HuH-7 (cell line): ENCODE data around the gene FCRL6.

Source experiments
- DNase-seq: peaks from one replicate; pipeline ENCODE4 v3.0.0; 2011; ENCODE audit warnings: low spot score

The FCRL6 gene

GRCh38 chr1:159799446-159799985 is 2.6 kb upstream of the FCRL6 start:
- no peak for DNase-seq

GRCh38 chr1:159800177-159800930 is 1.8 kb upstream of the FCRL6 start:
- DNase-seq: no peak

GRCh38 chr1:159803956-159804689 is 2.0 kb downstream of the FCRL6 start:
- no peak for DNase-seq

DNA sequence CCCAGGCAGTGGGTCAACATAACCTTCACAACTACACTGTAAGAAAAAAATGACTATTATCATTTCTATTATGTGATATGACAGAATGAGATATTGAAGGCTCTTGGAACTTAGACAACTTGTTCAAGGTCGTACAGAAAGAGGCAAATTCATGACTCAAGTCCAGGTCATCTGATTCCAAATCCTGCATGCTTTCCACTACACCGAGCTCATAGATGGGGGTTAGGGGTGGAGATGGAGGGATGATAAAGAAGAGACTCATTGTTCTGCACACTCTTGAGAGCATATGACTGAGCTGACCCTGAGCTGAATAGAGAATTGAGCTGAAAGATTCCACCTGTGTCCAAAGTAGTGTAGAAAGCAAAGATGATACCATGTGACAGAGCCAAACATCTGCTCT is 2.8 kb downstream of the FCRL6 start:
- no peak for DNase-seq

DNA sequence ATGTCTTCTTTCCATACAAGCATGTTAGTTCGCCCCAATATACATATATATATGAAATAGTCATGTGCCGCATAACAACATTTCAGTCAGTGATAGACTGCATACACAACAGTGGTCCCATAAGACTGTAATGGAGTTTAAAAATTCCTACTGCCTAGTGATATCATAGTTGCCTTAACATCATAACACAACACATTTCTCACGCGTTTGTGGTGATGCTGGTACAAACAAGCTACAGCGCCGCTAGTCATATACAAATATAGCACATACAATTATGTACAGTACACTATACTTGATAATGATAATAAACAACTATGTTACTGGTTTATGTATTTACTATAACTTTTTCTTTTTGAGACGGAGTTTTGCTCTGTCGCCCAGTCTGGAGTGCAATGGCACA is 13.8 kb downstream of the FCRL6 start:
- DNase-seq: no peak

GRCh38 chr1:159817276-159818041 is 15.3 kb downstream of the FCRL6 start:
- DNase-seq: no peak

- no peak for DNase-seq
Measured at GRCh38 chr1:159821171-159821867, 19.2 kb downstream of the FCRL6 start.

DNA sequence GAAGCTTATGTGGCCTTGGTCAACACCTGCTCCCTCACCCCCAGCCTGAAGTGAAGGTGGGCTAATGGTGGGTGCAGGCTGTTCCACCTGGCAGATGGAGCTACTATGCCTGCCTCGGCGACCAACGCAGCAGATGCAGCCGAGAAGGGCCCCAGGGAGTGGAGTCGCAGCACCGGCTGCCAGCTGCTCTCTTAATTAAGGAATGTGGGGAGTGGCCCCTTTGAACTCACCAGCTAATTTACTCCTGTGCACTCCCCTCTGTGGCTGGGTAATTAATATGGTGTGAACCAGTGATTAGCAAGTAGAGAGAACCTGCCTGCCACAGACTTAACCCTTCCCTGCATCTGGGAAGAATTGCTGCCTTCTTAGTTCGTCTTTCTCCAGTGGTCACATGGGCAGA is 21.2 kb downstream of the FCRL6 start:
- no peak for DNase-seq

DNA sequence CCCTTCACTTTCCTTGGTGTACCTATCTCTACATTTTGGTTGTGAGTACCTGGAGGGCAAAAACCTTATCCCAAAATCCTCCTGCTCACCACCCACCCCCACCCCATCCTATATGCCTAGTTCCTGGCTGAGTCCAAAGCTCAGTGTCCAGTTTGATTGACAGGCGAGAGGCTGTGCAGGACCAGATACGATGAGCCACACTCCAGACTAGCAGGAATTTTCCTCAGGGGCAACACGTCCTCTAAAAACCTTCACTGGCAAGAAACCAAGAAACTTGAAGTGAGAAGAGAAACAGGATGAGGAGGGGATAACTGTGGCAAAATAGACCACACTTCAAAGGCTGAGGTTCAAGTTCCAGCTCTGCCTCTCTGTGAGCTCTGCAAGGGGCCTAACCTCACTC is 23.4 kb downstream of the FCRL6 start:
- no peak for DNase-seq

- DNase-seq: no peak
Measured at GRCh38 chr1:159826441-159827101, 24.4 kb downstream of the FCRL6 start, which contains the start of gene SLAMF8. SLAMF8 (plus strand) TSS chr1:159826873; CDS start chr1:159826899, 26 bp downstream.

DNA sequence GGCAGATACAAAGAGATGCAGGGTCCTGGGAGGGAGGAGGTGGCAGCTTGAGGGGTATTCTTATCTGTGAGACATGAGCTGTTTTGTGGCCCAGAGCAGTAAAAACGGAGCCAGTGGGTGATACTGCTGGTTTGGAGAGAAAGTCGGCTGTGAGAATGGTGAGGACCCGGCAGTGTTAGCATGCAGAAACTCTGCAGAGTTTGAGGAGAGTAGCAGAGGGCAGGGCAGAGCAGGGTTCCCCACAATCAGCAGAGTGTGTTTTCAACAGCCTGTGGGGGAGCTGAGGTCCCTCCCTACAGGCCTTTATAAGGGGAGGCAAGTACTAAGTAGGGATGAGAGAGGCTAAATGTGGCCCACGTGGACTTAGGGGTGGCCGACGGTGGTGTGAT is 24.9 kb downstream of the FCRL6 start:
- DNase-seq: no peak

DNA sequence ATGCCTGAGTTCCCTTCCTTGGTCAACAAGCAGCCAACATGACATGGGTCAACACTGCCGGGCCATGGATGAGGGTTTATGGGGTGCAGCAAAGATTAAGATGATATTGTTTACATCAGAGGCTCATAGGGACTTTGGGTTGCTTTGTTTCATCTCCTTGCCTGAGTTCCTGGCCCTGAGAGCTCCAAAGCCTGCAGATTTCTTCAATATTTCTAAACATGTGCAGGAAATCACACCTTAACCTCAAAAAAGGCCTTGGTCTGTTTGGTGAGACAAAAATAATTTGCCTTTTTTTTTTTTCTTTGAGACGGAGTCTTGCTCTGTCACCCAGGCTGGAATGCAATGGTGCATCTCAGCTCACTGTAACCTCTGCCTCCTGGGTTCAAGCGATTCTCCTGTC is 25.4 kb downstream of the FCRL6 start:
- DNase-seq: no peak

- no peak for DNase-seq
Measured at GRCh38 chr1:159828176-159828575, 26.0 kb downstream of the FCRL6 start.

DNA sequence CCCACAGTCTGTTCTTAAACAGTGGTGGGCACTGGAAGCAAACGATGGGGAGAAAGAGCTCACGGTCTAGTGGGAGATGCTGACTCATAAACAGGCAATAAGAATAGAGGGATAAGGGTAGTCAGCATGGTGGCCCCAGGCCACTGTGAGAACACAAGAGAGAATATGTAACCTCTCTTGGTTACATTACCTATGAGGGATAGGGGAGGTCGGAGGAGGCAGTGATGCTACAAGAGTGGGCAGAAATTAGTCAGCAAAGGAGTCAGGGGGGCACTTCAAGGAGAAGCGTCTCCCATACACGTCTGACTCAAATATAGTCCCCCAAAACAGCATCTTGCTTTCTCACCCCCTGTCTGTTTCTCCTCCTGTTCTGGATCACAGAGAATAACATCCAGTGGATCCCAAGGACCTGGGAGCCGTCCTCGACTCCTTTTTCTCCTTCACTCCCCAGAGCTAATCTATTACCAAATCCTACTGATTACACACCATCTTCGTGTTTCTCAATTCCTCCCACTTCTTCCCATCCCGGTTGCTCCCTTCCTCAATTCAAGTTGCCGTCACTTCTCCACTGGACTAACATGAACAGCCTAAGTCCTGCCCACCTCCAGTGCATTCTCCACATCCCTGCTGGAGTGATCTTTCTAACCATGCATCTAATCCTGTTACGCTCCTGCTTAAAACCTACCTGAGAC is 26.6 kb downstream of the FCRL6 start:
- no peak for DNase-seq

GRCh38 chr1:159829273-159829634 is 27.1 kb downstream of the FCRL6 start:
- peak; percentile 61 for DNase-seq

GRCh38 chr1:159829822-159830465 is 27.8 kb downstream of the FCRL6 start:
- DNase-seq: no peak

DNA sequence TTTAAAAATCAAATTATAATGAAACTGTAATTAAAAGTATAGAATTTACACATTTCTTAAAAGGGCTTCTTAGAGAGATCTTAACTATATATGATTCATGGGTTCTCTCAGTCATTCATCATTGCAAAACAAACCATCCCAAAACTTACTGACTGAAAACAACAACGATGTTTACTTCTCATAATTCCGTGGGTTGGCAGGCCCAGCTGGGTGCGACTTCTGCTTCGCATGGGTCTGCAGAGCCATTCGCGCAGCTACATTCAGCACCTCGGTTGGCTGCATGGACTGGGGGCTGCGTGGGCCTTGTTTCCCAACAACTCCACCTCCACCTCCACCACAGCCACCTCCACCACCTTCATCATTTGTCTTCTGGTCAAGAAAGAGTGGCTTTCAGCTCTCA is 28.6 kb downstream of the FCRL6 start:
- DNase-seq: no peak

DNA sequence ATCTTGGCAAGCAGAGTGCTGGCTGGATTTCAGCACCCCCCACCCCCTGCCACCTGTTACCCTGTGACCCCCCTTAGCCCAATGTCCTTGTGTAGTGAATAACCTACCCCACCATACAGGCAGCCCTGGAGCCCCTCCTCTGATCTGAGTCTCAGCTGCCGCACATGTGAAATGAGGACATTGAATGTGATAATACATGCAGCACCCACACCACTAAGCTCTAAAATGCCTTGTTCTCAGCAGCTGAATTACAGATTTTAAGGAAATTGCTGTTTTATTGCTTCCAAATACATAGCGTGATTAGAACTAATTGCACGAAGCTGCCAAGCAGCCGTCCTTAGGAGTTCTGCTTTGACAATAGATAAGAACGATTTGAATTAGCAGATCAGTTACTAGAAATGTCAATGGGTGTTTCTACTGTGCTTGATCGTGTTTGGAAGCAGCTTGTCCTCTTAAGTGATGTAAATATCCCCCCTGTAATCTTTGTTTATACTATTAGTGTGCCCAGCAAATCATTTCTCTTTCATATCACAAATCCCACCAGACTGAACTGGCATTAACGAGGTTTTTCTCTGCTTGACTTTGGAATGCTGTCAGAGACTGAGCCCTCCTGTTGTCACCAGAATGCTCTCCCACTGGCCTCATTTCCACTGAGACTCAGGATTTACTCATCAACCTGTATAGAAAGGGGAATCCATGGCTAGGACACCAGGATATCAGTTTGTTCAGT is 29.4 kb downstream of the FCRL6 start:
- DNase-seq: no peak

DNA sequence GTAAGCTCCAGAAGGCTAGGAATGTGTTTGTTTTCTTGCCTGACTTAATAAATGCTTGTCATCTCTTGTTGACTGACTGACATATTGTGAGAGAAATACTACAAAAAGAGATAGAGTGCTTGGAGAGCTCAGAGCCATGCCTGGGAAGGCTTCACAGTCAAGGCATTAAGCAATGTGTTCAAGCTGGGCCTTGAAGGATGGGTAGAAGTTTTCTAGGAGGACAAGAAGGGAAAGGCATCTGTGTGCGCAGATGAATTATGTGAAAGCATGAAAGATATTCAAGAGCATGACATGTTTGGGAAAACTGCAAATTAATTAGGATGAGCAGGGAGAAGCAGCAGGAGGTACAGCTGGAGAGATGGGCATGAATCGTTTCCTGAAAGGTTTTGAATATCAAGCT is 30.1 kb downstream of the FCRL6 start:
- DNase-seq: no peak

GRCh38 chr1:159835356-159835755 is 33.2 kb downstream of the FCRL6 start:
- no peak for DNase-seq
